ENCODE data around the gene SNAP25. TPM values are rescaled to one million over a fixed set of nuclear protein-coding genes. Genes with fewer than 3 reads are reported as not detected.

The SNAP25 gene
- total RNA-seq, 1 experiment from 2014 or later: not detected

DNA sequence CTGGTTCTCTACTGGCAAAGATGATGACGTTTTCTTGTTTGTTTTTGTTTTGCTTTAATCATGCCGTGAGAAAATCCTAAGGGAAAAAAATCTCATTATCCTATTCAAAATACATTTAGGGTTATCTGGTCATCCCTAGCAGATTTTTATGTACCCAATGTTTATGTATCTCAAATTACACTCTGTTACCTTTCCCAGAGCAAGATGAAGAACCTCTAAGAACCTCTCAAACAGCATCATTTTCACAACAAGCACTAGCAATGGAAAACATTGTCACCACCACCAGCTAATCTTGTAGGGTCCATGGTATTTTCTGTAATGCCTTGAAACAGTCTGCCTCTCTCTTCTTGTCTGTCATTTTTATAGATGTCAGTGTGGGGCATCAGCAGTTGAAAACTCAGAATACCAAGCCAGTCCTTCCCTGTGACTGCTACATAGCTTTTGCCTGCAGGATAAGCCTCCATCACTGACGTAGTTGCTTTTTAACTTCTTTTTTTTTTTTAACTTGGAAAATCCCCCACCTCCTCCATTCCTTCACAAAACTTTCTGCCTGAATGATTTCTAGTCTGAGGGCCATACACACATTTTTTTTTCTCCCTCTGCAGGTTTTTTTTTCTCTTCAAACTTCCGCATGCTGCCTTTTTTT lies 2.4 kb upstream of the SNAP25 start:
- BruUV-seq (replicated peaks): no TSS peak
- Histone ChIP-seq H3K27me3 (ENCODE audit: low read length) (peaks cover 52% of the 10 kb centered on the region), H3K9me2 (replicated peaks; ENCODE audit: low read length) (no peaks in the 10 kb centered on the region), H4K20me1 (ENCODE audit: low read length) (no peaks in the 10 kb centered on the region), H3K4me3 (ENCODE audit: low read length) (no peak overlapping the region), H3K79me2 (ENCODE audit: low read length) (no peaks in the 10 kb centered on the region), H3K9ac (ENCODE audit: low read length) (no peak overlapping the region), H3K4me2 (ENCODE audit: low read length) (no peak overlapping the region), H3K4me1 (ENCODE audit: insufficient read depth, low read length) (no peaks in the 10 kb centered on the region), H2AFZ (ENCODE audit: low read length) (no peak overlapping the region), H3K36me3 (ENCODE audit: low read depth, low read length) (no peaks in the 10 kb centered on the region), H3K9me3 (ENCODE audit: low read length) (no peaks in the 10 kb centered on the region), H3K27ac (ENCODE audit: low read length) (no peak overlapping the region), H3F3A (ENCODE audit: low read length, unreplicated experiment) (no peaks in the 10 kb centered on the region)
- DNase-seq (no peak), ATAC-seq (no peak)
- POLR2A ChIA-PET (ENCODE audit: unreplicated experiment): no interaction called here
- intact Hi-C loops (cut with micrococcal nuclease): no loop called here
- TF ChIP-seq EZH2 (IDR thresholded peaks at IDR 0.05; ENCODE audit: low read length, unreplicated experiment) (no peak), EZH2phosphoT487 (IDR thresholded peaks at IDR 0.05; ENCODE audit: borderline replicate concordance, low read length) (no peak)
- CTCF ChIA-PET: no interaction called here

DNA sequence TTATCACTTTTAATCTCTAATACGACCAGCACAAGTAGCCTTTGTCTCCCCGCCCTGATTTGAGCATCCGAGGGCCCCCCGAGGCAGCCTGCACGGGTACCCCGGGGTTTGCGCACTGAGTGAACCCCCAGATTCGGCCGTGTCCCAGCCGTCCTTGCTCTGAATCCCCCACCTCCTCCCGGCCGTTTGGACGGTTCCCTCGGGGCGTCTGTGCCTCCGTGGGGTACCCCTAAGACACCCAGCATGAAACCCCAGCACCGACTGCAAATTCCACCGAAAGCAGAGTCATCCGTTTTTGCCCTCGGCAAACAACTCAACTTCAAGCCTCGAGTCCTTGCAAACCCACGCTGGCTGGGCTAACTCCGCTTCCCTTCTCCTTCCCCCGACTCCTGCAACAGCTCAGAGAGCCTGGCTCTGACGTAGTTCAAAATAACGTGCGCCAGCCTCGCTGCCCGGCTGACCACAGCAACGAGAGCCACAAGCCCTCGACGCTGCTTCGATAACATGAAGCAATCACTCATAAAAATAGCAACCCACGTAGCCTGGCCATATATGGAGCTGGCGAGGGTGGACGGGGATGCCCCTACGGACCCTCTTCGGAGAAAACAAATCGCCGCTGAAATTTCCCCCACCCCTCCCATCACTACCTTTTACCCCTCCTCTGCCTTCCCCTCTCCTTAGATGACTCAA lies 764 bp upstream of the SNAP25 start:
- BruUV-seq (replicated peaks): no TSS peak
- ChIA-PET CTCF (no interaction called here), POLR2A (ENCODE audit: unreplicated experiment) (no interaction called here)
- no peak overlapping the region for H3K4me2 ChIP-seq (ENCODE audit: low read length)
- TF ChIP-seq, protein P1, sequence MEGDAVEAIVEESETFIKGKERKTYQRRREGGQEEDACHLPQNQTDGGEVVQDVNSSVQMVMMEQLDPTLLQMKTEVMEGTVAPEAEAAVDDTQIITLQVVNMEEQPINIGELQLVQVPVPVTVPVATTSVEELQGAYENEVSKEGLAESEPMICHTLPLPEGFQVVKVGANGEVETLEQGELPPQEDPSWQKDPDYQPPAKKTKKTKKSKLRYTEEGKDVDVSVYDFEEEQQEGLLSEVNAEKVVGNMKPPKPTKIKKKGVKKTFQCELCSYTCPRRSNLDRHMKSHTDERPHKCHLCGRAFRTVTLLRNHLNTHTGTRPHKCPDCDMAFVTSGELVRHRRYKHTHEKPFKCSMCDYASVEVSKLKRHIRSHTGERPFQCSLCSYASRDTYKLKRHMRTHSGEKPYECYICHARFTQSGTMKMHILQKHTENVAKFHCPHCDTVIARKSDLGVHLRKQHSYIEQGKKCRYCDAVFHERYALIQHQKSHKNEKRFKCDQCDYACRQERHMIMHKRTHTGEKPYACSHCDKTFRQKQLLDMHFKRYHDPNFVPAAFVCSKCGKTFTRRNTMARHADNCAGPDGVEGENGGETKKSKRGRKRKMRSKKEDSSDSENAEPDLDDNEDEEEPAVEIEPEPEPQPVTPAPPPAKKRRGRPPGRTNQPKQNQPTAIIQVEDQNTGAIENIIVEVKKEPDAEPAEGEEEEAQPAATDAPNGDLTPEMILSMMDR (conservative IDR thresholded peaks at IDR 0.05; ENCODE audit: low read depth, low read length): no peak
- TF ChIP-seq EZH2phosphoT487 (IDR thresholded peaks at IDR 0.05; ENCODE audit: borderline replicate concordance, low read length): no peak
- no peak for TF ChIP-seq EZH2 (IDR thresholded peaks at IDR 0.05; ENCODE audit: low read length, unreplicated experiment)
- H3K36me3 ChIP-seq (ENCODE audit: low read depth, low read length): no peaks in the 10 kb centered on the region
- H3F3A ChIP-seq (ENCODE audit: low read length, unreplicated experiment): no peaks in the 10 kb centered on the region
- H2AFZ ChIP-seq (ENCODE audit: low read length): no peak overlapping the region
- H3K9me3 ChIP-seq (ENCODE audit: low read length): no peaks in the 10 kb centered on the region
- H3K4me1 ChIP-seq (ENCODE audit: insufficient read depth, low read length): no peaks in the 10 kb centered on the region
- no peaks in the 10 kb centered on the region for H3K9me2 ChIP-seq (replicated peaks; ENCODE audit: low read length)
- peaks cover 52% of the 10 kb centered on the region for H3K27me3 ChIP-seq (ENCODE audit: low read length)
- H3K9ac ChIP-seq (ENCODE audit: low read length): no peak overlapping the region
- H4K20me1 ChIP-seq (ENCODE audit: low read length): no peaks in the 10 kb centered on the region
- H3K4me3 ChIP-seq (ENCODE audit: low read length): no peak overlapping the region
- ATAC-seq (no peak), DNase-seq (no peak)
- no peaks in the 10 kb centered on the region for H3K79me2 ChIP-seq (ENCODE audit: low read length)
- no peak overlapping the region for H3K27ac ChIP-seq (ENCODE audit: low read length)
- intact Hi-C loops (cut with micrococcal nuclease): no loop called here

DNA sequence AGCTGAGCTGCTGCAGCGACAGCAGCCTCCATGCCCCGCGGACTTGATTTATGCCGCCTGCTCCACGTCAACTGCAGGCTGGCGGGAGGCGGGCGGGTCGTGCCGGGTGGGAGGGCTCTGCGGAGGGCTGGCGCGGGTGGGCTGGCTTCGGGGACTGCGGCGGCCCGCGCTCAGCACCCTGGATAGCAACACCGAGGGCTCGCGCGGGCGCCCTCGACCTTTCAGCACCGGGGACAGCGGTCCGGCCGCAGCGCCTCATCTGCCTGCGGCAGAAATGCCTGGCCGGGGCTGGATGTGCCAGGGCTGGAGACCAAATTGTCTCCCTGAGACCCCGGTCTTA lies 792 bp downstream of the SNAP25 start:
- no peaks in the 10 kb centered on the region for H3F3A ChIP-seq (ENCODE audit: low read length, unreplicated experiment)
- no peaks in the 10 kb centered on the region for H3K79me2 ChIP-seq (ENCODE audit: low read length)
- H3K4me1 ChIP-seq (ENCODE audit: insufficient read depth, low read length): no peaks in the 10 kb centered on the region
- H2AFZ ChIP-seq (ENCODE audit: low read length): no peak overlapping the region
- no peaks in the 10 kb centered on the region for H4K20me1 ChIP-seq (ENCODE audit: low read length)
- H3K36me3 ChIP-seq (ENCODE audit: low read depth, low read length): no peaks in the 10 kb centered on the region
- POLR2A ChIA-PET (ENCODE audit: unreplicated experiment): no interaction called here
- H3K27me3 ChIP-seq (ENCODE audit: low read length): peaks cover 42% of the 10 kb centered on the region
- no peaks in the 10 kb centered on the region for H3K9me2 ChIP-seq (replicated peaks; ENCODE audit: low read length)
- no peaks in the 10 kb centered on the region for H3K9me3 ChIP-seq (ENCODE audit: low read length)
- no peak overlapping the region for H3K4me3 ChIP-seq (ENCODE audit: low read length)
- H3K9ac ChIP-seq (ENCODE audit: low read length): no peak overlapping the region
- no peak overlapping the region for H3K27ac ChIP-seq (ENCODE audit: low read length)
- H3K4me2 ChIP-seq (ENCODE audit: low read length): peak overlapping the region; percentile 67; the same call in 1 of the 2 replicates
- DNase-seq (peak; percentile 70), ATAC-seq (peak; percentile 72)
- no peak for TF ChIP-seq EZH2 (IDR thresholded peaks at IDR 0.05; ENCODE audit: low read length, unreplicated experiment)
- TF ChIP-seq, protein P1 (conservative IDR thresholded peaks at IDR 0.05; ENCODE audit: low read depth, low read length): no peak
- TF ChIP-seq EZH2phosphoT487 (IDR thresholded peaks at IDR 0.05; ENCODE audit: borderline replicate concordance, low read length): no peak
- CTCF ChIA-PET: no interaction called here
- no TSS peak for BruUV-seq (replicated peaks)
- intact Hi-C loops (cut with micrococcal nuclease): no loop called here
